ENCODE measurements around the gene PHF21A.

The PHF21A gene

GRCh38 chr11:45934580-45935318 is 186.5 kb downstream of the PHF21A start:
- DNase-seq (ENCODE audit: low read depth in 3 of 3), result no peak

- no peak for DNase-seq (ENCODE audit: low read depth in 3 of 3)
These were observed 187.2 kb downstream of the PHF21A start for GRCh38 chr11:45933846-45934579.

DNA sequence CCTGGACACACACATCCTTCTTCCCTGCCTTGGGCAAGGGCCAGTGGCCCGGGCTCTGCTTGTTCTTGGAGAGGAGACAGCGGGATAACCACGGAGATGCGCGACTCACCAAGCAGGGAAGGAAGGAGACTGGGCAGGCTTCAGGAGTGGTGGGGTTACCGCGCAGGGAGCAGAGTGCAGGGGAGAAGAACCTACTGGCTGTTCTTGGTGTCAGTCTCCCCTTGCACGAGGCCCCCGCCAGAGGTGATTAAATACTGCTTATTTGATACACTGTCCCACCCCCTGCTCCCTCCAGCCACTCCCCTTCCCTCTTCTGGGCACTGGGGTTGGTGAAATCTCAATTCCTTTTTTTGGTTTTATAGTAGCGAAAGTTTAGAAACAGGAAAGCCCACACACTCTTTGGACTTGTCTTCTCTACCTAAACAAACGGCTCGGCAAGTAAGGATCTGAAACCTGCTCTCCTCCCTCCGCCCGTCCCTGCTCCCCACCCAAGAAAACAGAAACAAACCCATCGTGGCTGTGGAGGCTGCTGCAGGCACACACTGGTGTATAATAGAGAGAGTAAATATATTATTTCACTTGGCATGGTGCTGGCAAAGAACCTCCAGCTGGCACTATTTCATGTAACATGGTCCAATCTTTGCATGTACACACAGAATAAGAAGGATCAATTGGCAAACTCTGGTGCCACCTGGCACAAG is 188.0 kb downstream of the PHF21A start:
- DNase-seq (ENCODE audit: low read depth in 3 of 3), result no peak

DNA sequence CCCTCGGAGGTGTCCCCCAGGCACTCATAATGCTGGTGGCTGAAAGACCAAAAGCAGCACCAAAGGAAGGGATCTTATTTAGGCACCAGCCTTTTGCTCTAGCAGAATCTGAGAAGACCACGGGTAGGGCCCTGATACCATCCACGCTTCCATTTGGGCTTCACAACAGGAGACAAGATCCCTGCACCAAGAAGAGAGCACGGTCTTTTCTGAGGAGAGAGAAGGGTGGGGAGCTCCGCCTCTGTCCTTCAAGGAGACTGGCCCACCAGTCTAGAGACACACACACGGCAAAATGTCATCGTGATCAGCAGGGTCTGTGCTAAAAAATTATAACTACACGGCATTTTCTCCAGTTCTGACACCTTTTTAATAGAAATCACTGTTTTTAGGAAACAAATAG is 189.0 kb downstream of the PHF21A start:
- no peak for DNase-seq (ENCODE audit: low read depth in 3 of 3)

- no peak for DNase-seq (ENCODE audit: low read depth in 3 of 3)
These were observed 189.5 kb downstream of the PHF21A start for GRCh38 chr11:45931739-45932138.

DNA sequence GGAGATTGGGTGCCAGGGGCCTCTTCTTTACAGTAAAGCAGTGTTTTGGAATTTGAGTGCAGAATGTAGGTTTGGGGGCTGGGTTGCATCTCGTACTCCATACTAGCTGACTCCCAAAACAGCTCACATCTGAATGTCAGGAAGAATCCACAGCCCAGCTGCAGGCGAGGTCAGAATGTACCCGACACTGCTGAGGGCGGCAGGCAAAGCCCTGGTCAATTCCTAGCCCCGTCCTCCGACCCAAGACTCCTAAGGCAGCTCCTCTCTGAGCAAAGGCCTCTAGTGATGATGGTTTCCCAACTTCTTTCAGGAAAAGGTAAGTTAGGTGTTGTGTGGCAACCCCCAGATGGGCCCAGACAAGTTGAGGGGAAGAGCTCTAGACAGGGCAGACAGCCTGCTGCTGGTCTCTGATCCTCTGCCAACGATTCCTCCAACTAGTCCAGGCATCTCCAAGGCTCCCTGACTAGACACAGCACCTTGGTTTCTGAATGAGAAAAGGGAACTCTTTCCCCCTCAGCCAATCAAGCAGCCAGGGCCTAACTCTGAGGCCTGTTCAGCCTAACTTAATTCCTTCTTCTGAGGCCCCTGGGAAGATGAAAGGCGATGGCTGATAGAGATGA is 190.2 kb downstream of the PHF21A start:
- DNase-seq (ENCODE audit: low read depth in 3 of 3), result no peak

DNA sequence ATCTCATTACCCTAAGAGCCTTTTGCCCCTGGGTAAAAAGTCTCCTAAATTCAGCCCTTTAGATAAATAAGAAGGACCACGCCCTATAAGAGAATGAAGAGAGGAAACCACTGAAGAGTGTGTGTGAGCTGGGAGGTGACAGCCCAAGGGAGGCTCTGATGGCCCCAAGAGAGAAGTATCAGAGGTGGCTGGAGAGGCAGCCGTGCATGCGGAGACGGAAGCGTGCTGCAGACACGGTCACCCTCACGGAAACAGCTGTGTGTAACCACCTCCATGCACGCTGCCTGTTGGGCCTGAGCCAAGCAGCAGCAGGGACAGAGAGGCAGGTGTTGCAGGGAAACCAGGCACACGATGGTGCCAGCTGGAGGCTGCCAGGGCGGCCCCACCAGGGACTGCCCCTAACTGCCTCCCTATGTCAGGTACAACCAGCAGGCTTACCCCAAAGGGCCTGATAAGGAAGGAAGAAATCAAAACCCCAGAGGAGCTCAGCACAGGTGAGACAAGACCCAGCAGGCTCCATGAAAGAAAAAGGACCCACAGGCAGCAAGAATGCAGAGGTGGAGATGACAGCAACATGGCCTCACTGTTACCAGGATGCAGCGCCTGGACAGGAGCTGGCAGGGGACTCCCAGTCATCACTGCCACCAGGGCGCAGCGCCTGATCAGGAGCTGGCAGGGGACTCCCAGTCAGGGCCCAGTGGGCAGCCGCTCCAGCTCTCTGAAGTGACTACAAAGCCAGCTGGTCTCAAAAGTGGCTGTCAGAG is 191.0 kb downstream of the PHF21A start:
- DNase-seq (ENCODE audit: low read depth in 3 of 3), result no peak

DNA sequence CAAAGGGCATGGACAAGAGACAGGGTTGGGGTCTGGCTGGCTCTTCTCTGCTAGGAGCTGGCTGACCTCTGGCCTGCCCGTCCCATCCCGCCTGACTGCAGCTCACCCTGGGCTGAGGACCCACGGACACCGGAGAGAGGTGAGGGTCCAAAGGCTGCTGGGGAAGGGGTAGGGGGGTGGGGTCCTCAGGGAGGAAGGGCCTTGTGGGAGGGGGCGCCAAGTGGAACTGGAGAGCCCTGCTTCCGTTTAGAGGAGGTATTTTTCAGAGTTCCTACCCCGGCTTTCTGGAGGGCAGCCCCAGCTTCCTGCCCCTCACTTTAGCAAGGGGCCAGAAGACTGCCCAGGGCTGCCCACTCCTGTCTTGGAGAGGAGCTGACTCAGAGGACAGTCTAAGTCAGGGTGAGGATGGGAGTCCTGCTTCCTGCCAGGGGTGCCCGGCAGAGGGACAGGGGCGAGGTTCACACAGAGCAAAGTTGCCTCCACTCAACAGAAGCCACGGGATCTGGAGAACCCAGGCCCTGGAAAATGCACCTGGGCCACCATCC is 191.7 kb downstream of the PHF21A start:
- no peak for DNase-seq (ENCODE audit: low read depth in 3 of 3)

DNA sequence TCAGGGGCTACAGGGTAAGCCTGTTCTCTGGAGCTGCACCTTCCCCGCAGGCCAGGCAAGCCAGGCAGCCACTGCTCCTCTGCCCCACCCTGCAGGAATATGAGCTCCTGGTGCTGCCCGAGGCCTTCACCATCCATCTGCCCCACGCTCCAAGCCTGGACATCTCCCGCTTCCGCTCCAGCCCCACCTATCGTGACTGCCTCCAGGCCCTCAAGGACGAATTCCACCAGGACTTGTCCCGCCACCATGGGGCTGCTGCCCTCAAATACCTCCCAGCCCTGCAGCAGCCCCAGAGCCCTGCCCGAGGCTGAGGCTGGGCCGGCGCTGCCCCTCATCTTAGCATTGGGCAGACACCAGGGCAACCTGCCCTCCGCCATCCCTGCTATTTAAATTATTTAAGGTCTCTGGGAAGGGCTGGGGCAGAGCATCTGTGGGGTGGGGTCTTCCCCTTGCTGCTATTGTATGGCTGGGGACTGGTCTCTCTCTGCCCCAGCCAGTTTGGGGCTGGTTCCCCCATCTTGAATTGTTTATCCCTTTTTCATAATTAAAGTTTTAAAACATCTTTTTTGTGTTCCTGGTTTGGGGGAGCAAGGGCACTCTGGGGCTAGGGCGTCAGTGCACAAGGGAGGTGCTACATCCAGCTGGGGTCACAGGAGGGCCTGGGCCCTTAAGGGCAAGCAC is 192.6 kb downstream of the PHF21A start:
- DNase-seq (ENCODE audit: low read depth in 3 of 3), result no peak

- DNase-seq (ENCODE audit: low read depth in 3 of 3), result no peak
These were observed 193.4 kb downstream of the PHF21A start for GRCh38 chr11:45927684-45928413.

DNA sequence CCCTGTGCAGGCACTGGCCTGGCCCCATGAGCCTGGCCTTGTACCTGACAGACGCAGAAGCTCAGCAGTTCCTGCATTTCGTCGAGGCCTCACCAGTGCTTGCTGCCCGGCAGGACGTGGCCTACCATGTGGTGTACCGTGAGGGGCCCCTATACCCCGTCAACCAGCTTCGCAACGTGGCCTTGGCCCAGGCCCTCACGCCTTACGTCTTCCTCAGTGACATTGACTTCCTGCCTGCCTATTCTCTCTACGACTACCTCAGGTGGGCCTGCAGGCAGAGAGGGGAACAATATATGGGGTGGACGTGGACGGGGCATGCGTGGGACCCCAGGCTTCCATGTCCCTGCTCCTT is 193.9 kb downstream of the PHF21A start:
- DNase-seq (ENCODE audit: low read depth in 3 of 3), result no peak

DNA sequence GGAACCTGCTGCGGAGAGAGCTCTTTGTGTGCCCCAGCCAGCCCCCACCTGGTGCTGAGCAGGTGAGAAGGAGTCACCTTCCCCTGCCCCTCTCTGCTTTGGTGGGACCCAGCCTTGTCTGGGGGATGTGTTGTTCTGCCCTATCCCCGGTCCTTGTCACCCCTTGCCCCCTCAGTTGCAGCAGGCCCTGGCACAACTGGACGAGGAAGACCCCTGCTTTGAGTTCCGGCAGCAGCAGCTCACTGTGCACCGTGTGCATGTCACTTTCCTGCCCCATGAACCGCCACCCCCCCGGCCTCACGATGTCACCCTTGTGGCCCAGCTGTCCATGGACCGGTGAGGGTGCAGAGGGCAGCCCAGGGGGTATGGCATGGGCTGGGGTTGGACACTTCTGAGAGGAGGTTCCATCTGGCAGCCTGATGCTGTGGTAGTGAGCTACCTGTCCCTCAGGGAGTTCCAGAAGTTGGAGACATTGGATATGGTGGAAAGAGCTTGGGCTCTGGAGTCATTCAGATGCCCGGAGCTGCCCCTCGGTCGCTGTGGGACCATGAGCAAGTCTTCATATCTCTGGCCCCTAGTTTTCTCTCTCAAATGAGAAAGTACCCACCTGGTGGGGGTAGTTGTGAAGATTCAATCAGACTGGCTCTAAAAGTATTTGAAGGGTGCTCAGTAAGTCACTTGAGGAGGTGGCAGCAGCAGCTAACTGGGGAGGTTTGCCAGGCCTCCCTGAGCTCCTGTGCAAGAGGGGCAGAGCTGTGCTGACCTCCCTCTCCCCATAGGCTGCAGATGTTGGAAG is 194.5 kb downstream of the PHF21A start:
- DNase-seq (ENCODE audit: low read depth in 3 of 3), result no peak

DNA sequence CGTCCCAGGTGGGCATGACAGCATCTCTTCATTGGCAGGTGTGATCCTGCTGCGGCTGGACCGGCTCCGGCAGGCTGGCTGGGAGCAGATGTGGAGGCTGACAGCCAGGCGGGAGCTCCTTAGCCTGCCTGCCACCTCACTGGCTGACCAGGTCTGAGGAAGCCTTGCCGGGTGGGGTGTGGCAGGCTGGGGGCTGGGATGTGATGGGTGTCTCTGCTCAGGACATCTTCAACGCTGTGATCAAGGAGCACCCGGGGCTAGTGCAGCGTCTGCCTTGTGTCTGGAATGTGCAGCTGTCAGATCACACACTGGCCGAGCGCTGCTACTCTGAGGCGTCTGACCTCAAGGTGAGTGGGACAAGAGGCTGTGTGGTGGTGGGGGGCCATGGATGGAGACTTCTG is 195.3 kb downstream of the PHF21A start:
- no peak for DNase-seq (ENCODE audit: low read depth in 3 of 3)

- no peak for DNase-seq (ENCODE audit: low read depth in 3 of 3)
These were observed 195.7 kb downstream of the PHF21A start for GRCh38 chr11:45925550-45925949.

GRCh38 chr11:45924927-45925326 is 196.3 kb downstream of the PHF21A start:
- DNase-seq (ENCODE audit: low read depth in 3 of 3), result no peak

DNA sequence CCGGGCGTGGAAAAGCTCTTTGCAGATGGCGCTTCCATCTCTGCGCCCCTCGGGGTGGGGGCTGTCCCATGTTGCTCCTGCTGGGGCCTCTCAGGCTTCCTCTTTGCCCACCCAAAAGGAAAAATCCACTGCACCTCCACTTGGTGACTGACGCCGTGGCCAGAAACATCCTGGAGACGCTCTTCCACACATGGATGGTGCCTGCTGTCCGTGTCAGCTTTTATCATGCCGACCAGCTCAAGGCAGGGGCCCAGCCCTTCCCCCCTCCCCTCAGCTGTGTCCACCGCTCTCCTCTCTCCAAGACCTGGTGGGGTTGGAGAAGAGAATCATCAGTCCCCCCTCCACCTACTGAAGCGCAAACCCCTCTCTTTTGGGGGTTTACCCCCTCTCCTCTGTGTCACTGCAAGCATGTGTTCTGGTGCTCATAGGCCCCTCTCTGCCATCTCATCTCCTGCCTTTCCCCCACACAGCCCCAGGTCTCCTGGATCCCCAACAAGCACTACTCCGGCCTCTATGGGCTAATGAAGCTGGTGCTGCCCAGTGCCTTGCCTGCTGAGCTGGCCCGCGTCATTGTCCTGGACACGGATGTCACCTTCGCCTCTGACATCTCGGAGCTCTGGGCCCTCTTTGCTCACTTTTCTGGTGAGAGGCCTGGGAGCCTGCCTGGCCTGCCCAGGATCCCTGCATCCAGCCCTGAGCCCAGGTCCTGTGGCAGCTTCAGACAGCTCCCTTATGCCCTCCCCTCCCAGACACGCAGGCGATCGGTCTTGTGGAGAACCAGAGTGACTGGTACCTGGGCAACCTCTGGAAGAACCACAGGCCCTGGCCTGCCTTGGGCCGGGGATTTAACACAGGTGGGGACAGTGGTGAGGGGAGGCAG is 197.0 kb downstream of the PHF21A start:
- no peak for DNase-seq (ENCODE audit: low read depth in 3 of 3)

DNA sequence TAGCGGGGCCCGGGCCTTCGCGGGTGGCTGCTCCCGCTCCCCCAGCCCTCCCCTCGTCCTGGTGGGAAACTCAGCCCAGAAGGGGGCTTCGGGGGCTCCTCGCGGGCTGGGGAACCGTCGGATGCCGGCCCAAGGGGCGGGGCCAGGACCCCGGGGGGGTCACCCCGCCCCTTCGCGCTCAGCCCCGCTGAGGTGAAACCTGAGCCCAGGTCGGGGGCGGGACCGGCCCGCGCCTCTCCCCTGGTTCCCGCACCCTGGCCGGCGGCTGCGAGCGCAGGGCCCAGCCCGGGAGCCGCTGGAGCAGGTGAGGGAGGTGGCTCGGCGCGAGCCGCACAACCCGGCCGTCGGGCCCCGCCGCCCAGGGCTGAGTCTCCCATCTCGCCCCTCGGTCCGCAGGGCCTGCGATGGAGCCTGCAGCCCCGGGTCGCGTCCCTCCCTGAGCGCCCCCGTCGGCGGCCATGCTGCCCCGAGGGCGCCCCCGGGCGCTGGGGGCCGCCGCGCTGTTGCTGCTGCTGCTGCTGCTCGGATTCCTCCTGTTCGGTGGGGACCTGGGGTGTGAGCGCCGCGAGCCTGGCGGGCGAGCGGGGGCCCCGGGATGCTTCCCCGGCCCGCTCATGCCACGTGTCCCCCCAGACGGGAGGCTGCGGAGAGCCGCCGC is 198.7 kb downstream of the PHF21A start, which contains the start of gene LARGE2:
LARGE2 (plus strand) TSS at position 232 of the 658 bp plus-strand sequence; CDS start at position 459, 227 bp downstream.
- DNase-seq (ENCODE audit: low read depth in 3 of 3), result no peak

Data from stimulated activated CD4-positive, alpha-beta T cell treated with anti-CD3 and anti-CD28 coated beads, TNF-alpha, amount 100 ng/mL, for 48 hours (primary cell).